Amniotic epithelial cell (primary cell): ENCODE measurements around the gene PNMA3.
"Not testable (repeated sequence)": the region's sequence is repeated elsewhere in the genome, so short reads cannot be mapped to it uniquely, and the experiment has no call there.

Experiments
- DNase-seq: peaks from one replicate; pipeline ENCODE4 v3.0.0-alpha.2; 2010; ENCODE audit warnings: low read depth

The PNMA3 gene

GRCh38 chrX:153055871-153056749 lies at the start of gene PNMA3:
Gene PNMA3 (plus strand): TSS chrX:153056470. CDS start chrX:153057056, 586 bp downstream.
- DNase-seq = no peak

- not testable (repeated sequence) for DNase-seq
Observed at GRCh38 chrX:153017174-153017573, 39.1 kb upstream of the PNMA3 start.

GRCh38 chrX:153019166-153019565 lies 37.1 kb upstream of the PNMA3 start:
- DNase-seq = no peak

GRCh38 chrX:153026501-153026900 lies 29.8 kb upstream of the PNMA3 start:
- not testable (repeated sequence) for DNase-seq

GRCh38 chrX:153028487-153028886 lies 27.8 kb upstream of the PNMA3 start:
- not testable (repeated sequence) for DNase-seq

GRCh38 chrX:153029162-153029561 lies 27.1 kb upstream of the PNMA3 start:
- DNase-seq = no peak

GRCh38 chrX:153029875-153030274 lies 26.4 kb upstream of the PNMA3 start:
- no peak for DNase-seq

- no peak for DNase-seq
Observed at GRCh38 chrX:153030801-153031200, 25.5 kb upstream of the PNMA3 start.

GRCh38 chrX:153032397-153033118 lies 23.7 kb upstream of the PNMA3 start:
- peak; percentile 16 for DNase-seq

- DNase-seq = no peak
Observed at GRCh38 chrX:153049093-153049492, 7.2 kb upstream of the PNMA3 start.

GRCh38 chrX:153052534-153052933 lies 3.7 kb upstream of the PNMA3 start:
- no peak for DNase-seq

- DNase-seq = no peak
Observed at GRCh38 chrX:153057281-153057680, 1.0 kb downstream of the PNMA3 start.

GRCh38 chrX:153059191-153060094 lies 3.2 kb downstream of the PNMA3 start:
- no peak for DNase-seq

GRCh38 chrX:153060095-153060445 lies 3.8 kb downstream of the PNMA3 start:
- no peak for DNase-seq

- DNase-seq = peak; percentile 37
Observed at GRCh38 chrX:153061732-153062131, 5.5 kb downstream of the PNMA3 start.

GRCh38 chrX:153063315-153063714 lies 7.0 kb downstream of the PNMA3 start:
- peak; percentile 53 for DNase-seq

- no peak for DNase-seq
Observed at GRCh38 chrX:153064061-153064460, 7.8 kb downstream of the PNMA3 start.

- DNase-seq = no peak
Observed at GRCh38 chrX:153065389-153065788, 9.1 kb downstream of the PNMA3 start.

- not testable (repeated sequence) for DNase-seq
Observed at GRCh38 chrX:153066402-153066801, 10.1 kb downstream of the PNMA3 start.

- DNase-seq = not testable (repeated sequence)
Observed at GRCh38 chrX:153071909-153072583, 15.8 kb downstream of the PNMA3 start, which contains the start of gene PNMA6A. Gene PNMA6A (plus strand): TSS chrX:153072454. CDS start chrX:153073063, 609 bp downstream.

- DNase-seq = not testable (repeated sequence)
Observed at GRCh38 chrX:153073331-153073730, 17.1 kb downstream of the PNMA3 start.
